Panc1 (cell line): ENCODE measurements around the gene CDH8. TPM values are rescaled to one million over a fixed set of nuclear protein-coding genes. Genes with fewer than 3 reads are reported as not detected.

Source experiments
- ATAC-seq: fragments of 200-7000 bp; cut with Tn5 transposase; 2 replicates; pipeline ENCODE4 v1.9.1; 2020; ENCODE audit warnings: mild to moderate bottlenecking, moderate library complexity
- BruUV-seq: library from RNA; stranded (reverse); fragments of 400-500 nt; replicated peaks from 2 replicates; lab custom pipeline; 2021; lab: Mats Ljungman, UMichigan
- CTCF ChIA-PET: fragments of 300-600 bp; sonication (Branson Sonifier 250); formaldehyde crosslinking; loops from one replicate; lab custom pipeline; 2022; ENCODE audit warnings: antibody characterized with exemption; lab: Charles Lee
- POLR2A ChIA-PET: fragments of 300-600 bp; sonication (Branson Sonifier 250); formaldehyde crosslinking; loops from one replicate; lab custom pipeline; 2022; ENCODE audit warnings: antibody characterized with exemption; lab: Charles Lee
- DNase-seq: peaks from one replicate; pipeline ENCODE4 v3.0.0-alpha.2; 2010; ENCODE audit warnings: low read depth, low spot score
- H3K27ac ChIP-seq: 2 replicates; pipeline ENCODE4 v1.5.1; 2011; ENCODE audit warnings: mild to moderate bottlenecking, low read length, inconsistent platforms
- H3K27me3 ChIP-seq: fragments of 200-500 bp; sonication (Bioruptor generic); 2 replicates; pipeline ENCODE4 v1.6.0; 2014; ENCODE audit warnings: low read length, inconsistent platforms; ENCODE audit not compliant: control insufficient read depth, insufficient read depth
- H3K36me3 ChIP-seq: fragments of 200-500 bp; sonication (Bioruptor generic); 2 replicates; pipeline ENCODE4 v1.5.1; 2014; ENCODE audit warnings: inconsistent platforms, mild to moderate bottlenecking, low read length, moderate library complexity; ENCODE audit not compliant: control insufficient read depth, insufficient read depth
- H3K4me1 ChIP-seq: 2 replicates; pipeline ENCODE4 v1.5.1; 2011; ENCODE audit warnings: inconsistent platforms, mild to moderate bottlenecking, low read length, moderate library complexity; ENCODE audit not compliant: control insufficient read depth, insufficient read depth
- H3K4me3 ChIP-seq, 2 experiments: 2 replicates each; pipeline ENCODE4 v1.5.1; 2011 to 2012; ENCODE audit warnings: low read depth in 2 of 2, low read length in 2 of 2, mild to moderate bottlenecking in 2 of 2, inconsistent platforms in 1 of 2, moderate library complexity in 1 of 2
- H3K9me3 ChIP-seq: fragments of 200-500 bp; sonication (Bioruptor generic); 2 replicates; pipeline ENCODE4 v1.5.1; 2014; ENCODE audit warnings: low read depth, mild to moderate bottlenecking, inconsistent platforms, low read length, moderate library complexity; ENCODE audit not compliant: control insufficient read depth, insufficient read depth
- CTCF ChIP-seq: fragments of 450-650 bp; IDR thresholded peaks from 2 replicates; pipeline ENCODE4 v1.5.1; 2017; ENCODE audit warnings: mild to moderate bottlenecking
- POLR2AphosphoS5 ChIP-seq: IDR thresholded peaks from 2 replicates; pipeline ENCODE4 v1.6.1; 2012; ENCODE audit warnings: mild to moderate bottlenecking, low read depth, low read length, moderate library complexity
- REST ChIP-seq, 2 experiments: IDR thresholded peaks; 2 replicates each; pipeline ENCODE4 v1.6.1; 2011 to 2012; ENCODE audit warnings: low read depth in 2 of 2, control low read depth in 1 of 2, low read length in 1 of 2, mild to moderate bottlenecking in 1 of 2, moderate library complexity in 1 of 2; ENCODE audit not compliant: insufficient read depth in 1 of 2
- SIN3A ChIP-seq: IDR thresholded peaks from 2 replicates; pipeline ENCODE4 v1.6.1; 2012; ENCODE audit warnings: low read depth, mild to moderate bottlenecking, low read length, moderate library complexity, borderline replicate concordance; ENCODE audit not compliant: insufficient read depth
- TCF7L2 ChIP-seq: IDR thresholded peaks from 2 replicates; pipeline ENCODE4 v1.6.1; 2011; ENCODE audit warnings: mild to moderate bottlenecking, low read depth, low read length, inconsistent platforms
- in situ Hi-C: cut with HindIII; loops from 2 replicates; pipeline ENCODE4 v1.10.0; 2016; ENCODE audit warnings: low sequenced_read_pairs, low pct_unique_long_range_greater_than_20kb
- intact Hi-C: fragments of 100-400 bp; cut with micrococcal nuclease; formaldehyde crosslinking; loops from one replicate; pipeline ENCODE4 v1.10.0; 2022; ENCODE audit not compliant: unreplicated experiment
- total RNA-seq: library from RNA; stranded (reverse); gene quantifications from one replicate; pipeline ENCODE4 v1.2.1, GENCODE V29; 2021; ENCODE audit not compliant: unreplicated experiment

CDH8 gene
- total RNA-seq, 1 experiment from 2014 or later = 0.21 TPM

GRCh38 chr16:61993108-61993507, 43.1 kb downstream of the CDH8 start:
- Histone ChIP-seq H3K9me3 (no peaks in the 10 kb centered on the region), H3K27me3 (no peaks in the 10 kb centered on the region), H3K4me3 (no peak overlapping the region), H3K4me1 (no peaks in the 10 kb centered on the region), H3K27ac (no peak overlapping the region), H3K36me3 (no peaks in the 10 kb centered on the region)
- intact Hi-C loops (no loop called here), in situ Hi-C loops (no loop called here)
- ATAC-seq (no peak), DNase-seq (no peak)
- BruUV-seq = no TSS peak
- ChIA-PET CTCF (no interaction called here), POLR2A (no interaction called here)
- TF ChIP-seq CTCF = no peak
- no peak for TF ChIP-seq SIN3A
- TF ChIP-seq TCF7L2 = no peak
- no peak for TF ChIP-seq POLR2AphosphoS5
- no peak for TF ChIP-seq REST (IDR thresholded peaks at IDR 0.05; ENCODE audit: insufficient read depth in 1 of 2, low read depth in 2 of 2, low read length in 1 of 2)

GRCh38 chr16:61987474-61988012, 48.7 kb downstream of the CDH8 start:
- in situ Hi-C loops (no loop called here), intact Hi-C loops (no loop called here)
- ChIA-PET POLR2A (no interaction called here), CTCF (no interaction called here)
- TF ChIP-seq TCF7L2 (no peak), REST (IDR thresholded peaks at IDR 0.05; ENCODE audit: insufficient read depth in 1 of 2, low read depth in 2 of 2, low read length in 1 of 2) (no peak), POLR2AphosphoS5 (no peak), CTCF (no peak), SIN3A (no peak)
- Histone ChIP-seq H3K36me3 (no peaks in the 10 kb centered on the region), H3K27ac (no peak overlapping the region), H3K9me3 (no peaks in the 10 kb centered on the region), H3K4me3 (no peak overlapping the region), H3K4me1 (no peaks in the 10 kb centered on the region), H3K27me3 (no peaks in the 10 kb centered on the region)
- no TSS peak for BruUV-seq
- ATAC-seq = no peak
- DNase-seq = no peak
